ENCODE results near the gene MIA2. TPM values are rescaled to one million over a fixed set of nuclear protein-coding genes. Genes with fewer than 3 reads are reported as not detected.

The MIA2 gene
- total and polyA plus RNA-seq, 9 of the 15 experiments (the other 6 are each of a cell fraction or from before 2014, with no cell fraction given), result 6.0 to 21.8 (median 12.8) TPM

- TF ChIP-seq, protein P1, sequence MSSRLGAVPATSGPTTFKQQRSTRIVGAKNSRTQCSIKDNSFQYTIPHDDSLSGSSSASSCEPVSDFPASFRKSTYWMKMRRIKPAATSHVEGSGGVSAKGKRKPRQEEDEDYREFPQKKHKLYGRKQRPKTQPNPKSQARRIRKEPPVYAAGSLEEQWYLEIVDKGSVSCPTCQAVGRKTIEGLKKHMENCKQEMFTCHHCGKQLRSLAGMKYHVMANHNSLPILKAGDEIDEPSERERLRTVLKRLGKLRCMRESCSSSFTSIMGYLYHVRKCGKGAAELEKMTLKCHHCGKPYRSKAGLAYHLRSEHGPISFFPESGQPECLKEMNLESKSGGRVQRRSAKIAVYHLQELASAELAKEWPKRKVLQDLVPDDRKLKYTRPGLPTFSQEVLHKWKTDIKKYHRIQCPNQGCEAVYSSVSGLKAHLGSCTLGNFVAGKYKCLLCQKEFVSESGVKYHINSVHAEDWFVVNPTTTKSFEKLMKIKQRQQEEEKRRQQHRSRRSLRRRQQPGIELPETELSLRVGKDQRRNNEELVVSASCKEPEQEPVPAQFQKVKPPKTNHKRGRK (tag; IDR thresholded peaks at IDR 0.05), result no peak
- no peak for TF ChIP-seq ZNF347 (CRISPR knock-in tag; IDR thresholded peaks at IDR 0.05; ENCODE audit: low read depth)
- TF ChIP-seq RBFOX2 (IDR thresholded peaks at IDR 0.05; ENCODE audit: low read depth, low read length), result peak; percentile 98
- no peak for TF ChIP-seq ZBTB8A (IDR thresholded peaks at IDR 0.05; ENCODE audit: partially characterized antibody)
- TF ChIP-seq DACH1 (IDR thresholded peaks at IDR 0.05; ENCODE audit: partially characterized antibody), result no peak
- no peak for TF ChIP-seq PHTF2 (CRISPR knock-in tag; IDR thresholded peaks at IDR 0.05)
- TF ChIP-seq ZNF449 (CRISPR knock-in tag; IDR thresholded peaks at IDR 0.05), result no peak
- TF ChIP-seq LEF1 (IDR thresholded peaks at IDR 0.05), result no peak
- TF ChIP-seq ZNF398 (CRISPR knock-in tag; IDR thresholded peaks at IDR 0.05), result no peak
- TF ChIP-seq, protein P2, sequence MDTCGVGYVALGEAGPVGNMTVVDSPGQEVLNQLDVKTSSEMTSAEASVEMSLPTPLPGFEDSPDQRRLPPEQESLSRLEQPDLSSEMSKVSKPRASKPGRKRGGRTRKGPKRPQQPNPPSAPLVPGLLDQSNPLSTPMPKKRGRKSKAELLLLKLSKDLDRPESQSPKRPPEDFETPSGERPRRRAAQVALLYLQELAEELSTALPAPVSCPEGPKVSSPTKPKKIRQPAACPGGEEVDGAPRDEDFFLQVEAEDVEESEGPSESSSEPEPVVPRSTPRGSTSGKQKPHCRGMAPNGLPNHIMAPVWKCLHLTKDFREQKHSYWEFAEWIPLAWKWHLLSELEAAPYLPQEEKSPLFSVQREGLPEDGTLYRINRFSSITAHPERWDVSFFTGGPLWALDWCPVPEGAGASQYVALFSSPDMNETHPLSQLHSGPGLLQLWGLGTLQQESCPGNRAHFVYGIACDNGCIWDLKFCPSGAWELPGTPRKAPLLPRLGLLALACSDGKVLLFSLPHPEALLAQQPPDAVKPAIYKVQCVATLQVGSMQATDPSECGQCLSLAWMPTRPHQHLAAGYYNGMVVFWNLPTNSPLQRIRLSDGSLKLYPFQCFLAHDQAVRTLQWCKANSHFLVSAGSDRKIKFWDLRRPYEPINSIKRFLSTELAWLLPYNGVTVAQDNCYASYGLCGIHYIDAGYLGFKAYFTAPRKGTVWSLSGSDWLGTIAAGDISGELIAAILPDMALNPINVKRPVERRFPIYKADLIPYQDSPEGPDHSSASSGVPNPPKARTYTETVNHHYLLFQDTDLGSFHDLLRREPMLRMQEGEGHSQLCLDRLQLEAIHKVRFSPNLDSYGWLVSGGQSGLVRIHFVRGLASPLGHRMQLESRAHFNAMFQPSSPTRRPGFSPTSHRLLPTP (IDR thresholded peaks at IDR 0.05; ENCODE audit: borderline replicate concordance, extremely low read depth, insufficient read length), result no peak
- 0 out of 2 replicates have a peak, but pooled peaks have one; percentile 16 for TF ChIP-seq NR1H2 (CRISPR knock-in tag; IDR thresholded peaks at IDR 0.05)
- no peak for TF ChIP-seq RHOXF2B (CRISPR knock-in tag; conservative IDR thresholded peaks at IDR 0.05)
- TF ChIP-seq NFRKB (IDR thresholded peaks at IDR 0.05; ENCODE audit: low read depth), result no peak
- no peak for TF ChIP-seq SPI1 (IDR thresholded peaks at IDR 0.05; ENCODE audit: borderline replicate concordance, low read depth, low read length)
- TF ChIP-seq ZNF384 (IDR thresholded peaks at IDR 0.05; ENCODE audit: low read depth, low read length), result 0 out of 2 replicates have a peak, but pooled peaks have one; percentile 2
- no peak for TF ChIP-seq XRCC5 (IDR thresholded peaks at IDR 0.05; ENCODE audit: low read depth, low read length)
- TF ChIP-seq TRIM25 (IDR thresholded peaks at IDR 0.05; ENCODE audit: borderline replicate concordance), result no peak
- TF ChIP-seq RCOR1 (IDR thresholded peaks at IDR 0.05; ENCODE audit: borderline replicate concordance in 1 of 2, low read depth in 2 of 2, low read length in 2 of 2), result no peak
Measured at GRCh38 chr14:39266871-39267607, 33.3 kb downstream of the MIA2 start (continued).
